Hepatocyte (in vitro differentiated cells): ENCODE data around the gene SH3TC2. TPM values are rescaled to one million over a fixed set of nuclear protein-coding genes. Genes with fewer than 3 reads are reported as not detected.

Experiments
- DNase-seq: peaks from one replicate; pipeline ENCODE4 v3.0.0-alpha.2; 2016; ENCODE audit warnings: low spot score
- H2AFZ ChIP-seq: fragments of 200-600 bp; sonication (generic); 2 replicates; pipeline ENCODE4 v1.6.0; 2016; ENCODE audit warnings: antibody characterized with exemption, mild to moderate bottlenecking
- H3K27ac ChIP-seq: fragments of 200-600 bp; sonication (generic); 2 replicates; pipeline ENCODE4 v1.5.1; 2016; ENCODE audit warnings: mild to moderate bottlenecking
- H3K27me3 ChIP-seq: fragments of 200-600 bp; sonication (generic); 2 replicates; pipeline ENCODE4 v1.6.1; 2016
- H3K36me3 ChIP-seq: fragments of 200-600 bp; sonication (generic); replicated peaks from 2 replicates; pipeline ENCODE4 v1.5.1; 2016; ENCODE audit warnings: low read depth; ENCODE audit not compliant: insufficient read depth
- H3K4me1 ChIP-seq: fragments of 200-600 bp; sonication (generic); 2 replicates; pipeline ENCODE4 v1.5.1; 2016; ENCODE audit warnings: mild to moderate bottlenecking, moderate library complexity; ENCODE audit not compliant: insufficient read depth
- H3K4me2 ChIP-seq: fragments of 200-600 bp; sonication (generic); 2 replicates; pipeline ENCODE4 v1.6.0; 2016
- H3K4me3 ChIP-seq: fragments of 200-600 bp; sonication (generic); 2 replicates; pipeline ENCODE4 v1.5.1; 2016; ENCODE audit warnings: mild to moderate bottlenecking
- H3K79me2 ChIP-seq: fragments of 200-600 bp; sonication (generic); 2 replicates; pipeline ENCODE4 v1.6.0; 2017; ENCODE audit warnings: mild to moderate bottlenecking
- H3K9me2 ChIP-seq: fragments of 200-600 bp; sonication (generic); replicated peaks from 2 replicates; pipeline ENCODE4 v1.6.0; 2017; ENCODE audit warnings: mild to moderate bottlenecking; ENCODE audit not compliant: insufficient read depth
- H3K9me3 ChIP-seq: fragments of 200-600 bp; sonication (generic); 2 replicates; pipeline ENCODE4 v1.5.1; 2016; ENCODE audit warnings: low read depth, mild to moderate bottlenecking
- H4K20me1 ChIP-seq: fragments of 200-600 bp; sonication (generic); 2 replicates; pipeline ENCODE4 v1.6.0; 2016; ENCODE audit warnings: mild to moderate bottlenecking; ENCODE audit not compliant: insufficient read depth, poor library complexity, severe bottlenecking
- CTCF ChIP-seq: fragments of 200-600 bp; sonication (generic); IDR thresholded peaks from 2 replicates; pipeline ENCODE4 v1.5.1; 2016; ENCODE audit warnings: antibody characterized with exemption, mild to moderate bottlenecking; ENCODE audit not compliant: poor library complexity
- EZH2 ChIP-seq: fragments of 200-600 bp; sonication (generic); IDR thresholded peaks from 2 replicates; pipeline ENCODE4 v1.6.1; 2016; ENCODE audit warnings: antibody characterized with exemption, mild to moderate bottlenecking, borderline replicate concordance
- EZH2phosphoT487 ChIP-seq: fragments of 200-600 bp; sonication (generic); IDR thresholded peaks from one replicate; pipeline ENCODE4 v1.6.1; 2018; ENCODE audit warnings: antibody characterized with exemption, mild to moderate bottlenecking, low read depth, moderate library complexity; ENCODE audit not compliant: unreplicated experiment, severe bottlenecking
- WGBS: methylation state at CpG from one replicate; pipeline ENCODE4 v1.1.6; 2016; ENCODE audit warnings: low lambda C conversion rate; ENCODE audit errors: missing lambda C conversion rate; 5-methylcytosine and 5-hydroxymethylcytosine counted together
- microRNA counts: library from miRNA; unstranded; fragments of <30 nt; microRNA quantifications from one replicate; lab custom pipeline; 2017
- microRNA-seq: library from miRNA; unstranded; fragments of <30 nt; microRNA quantifications from one replicate; pipeline ENCODE4, GENCODE V29; 2017
- polyA plus RNA-seq: library from polyadenylated mRNA; unstranded; fragments of >200 nt; fragmentation: Nextera tagmentation; extraction: Ambion mirVana; gene quantifications from 2 replicates; pipeline ENCODE4 v1.2.1, GENCODE V29; 2016
- small RNA-seq: library from RNA; depleted of rRNA; stranded (forward); fragments of <200 nt; gene quantifications from one replicate; pipeline ENCODE3, GENCODE V24; 2014
- total RNA-seq: library from RNA; depleted of rRNA; stranded (reverse); fragments of >200 nt; gene quantifications from 2 replicates; pipeline ENCODE4 v1.2.3, GENCODE V29; 2014

SH3TC2 gene
- total and polyA plus RNA-seq, 2 experiments from 2014 or later: 2.2 to 3.5 TPM

DNA sequence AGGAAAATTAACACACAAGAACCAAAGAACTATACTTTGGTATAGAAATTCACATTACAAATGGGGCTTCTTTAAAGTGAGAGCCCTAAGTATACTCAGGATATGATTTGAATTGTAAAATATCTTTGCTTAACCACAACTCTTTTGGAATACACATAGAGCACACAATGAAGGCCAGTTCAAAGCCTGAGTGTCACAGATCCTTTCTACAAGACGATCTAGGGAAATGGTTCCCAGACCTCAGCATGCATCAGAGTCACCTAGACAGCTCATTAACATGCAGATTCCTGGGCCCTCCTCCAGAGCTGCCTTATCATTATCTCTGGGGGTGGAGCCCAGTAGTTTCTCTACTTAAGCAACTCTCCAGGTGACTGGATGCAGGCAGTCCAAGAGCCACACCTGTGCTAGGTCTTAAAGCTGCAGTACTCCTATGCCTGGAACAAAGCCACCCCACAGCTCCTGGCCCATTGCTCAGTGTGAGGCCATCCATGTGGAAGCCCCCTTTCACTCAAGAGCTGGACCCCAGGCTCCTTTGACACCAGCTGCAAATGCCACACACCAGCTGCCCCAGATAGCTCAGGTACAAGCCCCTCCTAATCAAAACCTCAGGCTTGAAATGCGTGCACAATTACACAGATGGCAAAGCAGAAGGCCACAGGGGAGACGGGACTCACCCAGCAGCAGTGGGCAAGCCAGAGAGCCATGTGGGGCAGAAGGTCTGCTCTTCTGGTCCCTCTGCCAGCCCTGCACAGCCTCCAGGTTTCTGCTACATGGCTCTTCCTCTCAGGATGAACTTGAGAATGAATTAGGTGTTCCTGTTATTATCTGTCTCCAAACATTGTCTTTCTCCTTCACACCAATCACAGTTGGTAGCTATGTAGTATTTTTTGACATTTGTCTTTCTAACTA, 106.1 kb downstream of the SH3TC2 start:
- no peaks in the 10 kb centered on the region for H3K79me2 ChIP-seq
- no peaks in the 10 kb centered on the region for H3K4me1 ChIP-seq
- peaks cover 5% of the 10 kb centered on the region for H3K27me3 ChIP-seq
- no peak overlapping the region for H3K4me3 ChIP-seq
- H3K9me3 ChIP-seq: no peaks in the 10 kb centered on the region
- no peaks in the 10 kb centered on the region for H4K20me1 ChIP-seq
- H2AFZ ChIP-seq: no peak overlapping the region
- no peak overlapping the region for H3K4me2 ChIP-seq
- no peaks in the 10 kb centered on the region for H3K9me2 ChIP-seq
- DNase-seq: no peak
- 70% methylated on average over 3 of the region's 3 CpGs for WGBS
- no peaks in the 10 kb centered on the region for H3K36me3 ChIP-seq
- H3K27ac ChIP-seq: no peak overlapping the region
- no peak for TF ChIP-seq EZH2phosphoT487
- no peak for TF ChIP-seq CTCF
- TF ChIP-seq EZH2: no peak

MicroRNAs encoded within 50 kb of the gene (microRNA counts, 767-probe panel; counts per million panel counts)
- microRNA hsa-miR-584-5p (lab: Ali Mortazavi, UCI): not detected

Small RNA genes lying within 50 kb of the gene (microRNA-seq; reads per million reads assigned to microRNA genes)
- 19.7 reads per million, percentile 38 among the genes with 10 or more reads in this experiment for gene MIR584

Small RNA genes lying within 50 kb of the gene (small RNA-seq; reads per million reads assigned to genes)
- gene MIR584 (4.3 reads per million, percentile 92 among the genes with 10 or more reads in this experiment), gene RNU6-732P (not detected)

Other genes starting within 250 kb of the SH3TC2 start
- 0.60 and 0.63 TPM in 2 replicates for gene ADRB2, start 236.5 kb downstream of the SH3TC2 start, total RNA-seq
- 1.1 and 1.8 TPM in 2 replicates for gene ADRB2, start 236.5 kb downstream of the SH3TC2 start, polyA plus RNA-seq
- 7.0 and 7.3 TPM in 2 replicates for gene ABLIM3, start 78.4 kb upstream of the SH3TC2 start, total RNA-seq
- gene ABLIM3, start 78.4 kb upstream of the SH3TC2 start, polyA plus RNA-seq: 7.8 and 8.1 TPM in 2 replicates
- gene AFAP1L1, start 208.8 kb upstream of the SH3TC2 start, total RNA-seq: 1.2 and 1.3 TPM in 2 replicates
- 1.8 and 2.3 TPM in 2 replicates for gene AFAP1L1, start 208.8 kb upstream of the SH3TC2 start, polyA plus RNA-seq